Esophagus muscularis mucosa (tissue), 4 donors: ENCODE results near the gene PLD1. TPM values are rescaled to one million over a fixed set of nuclear protein-coding genes. Genes with fewer than 3 reads are reported as not detected.

Experiments
- DNase-seq: peaks from one replicate; pipeline ENCODE4 v3.0.0-alpha.2; 2017; ENCODE audit errors: extremely low spot score
- H3K27ac ChIP-seq, 4 donors: fragments of 200-600 bp; sonication (generic); replicated peaks in 1 of 4; 1 replicate in 3 of 4; 2 replicates in 1 of 4; pipeline ENCODE4 v1.5.1; 2016 to 2019; ENCODE audit warnings: mild to moderate bottlenecking in 1 of 4
- H3K27me3 ChIP-seq, 4 donors: fragments of 200-600 bp; sonication (generic); one replicate each; pipeline versions ENCODE4 v1.5.1 to v1.6.0; 2016 to 2019
- H3K36me3 ChIP-seq, 4 donors: fragments of 200-600 bp; sonication (generic); one replicate each; pipeline ENCODE4 v1.5.1; 2016 to 2019
- H3K4me1 ChIP-seq, 4 donors: fragments of 200-600 bp; sonication (generic); one replicate each; pipeline ENCODE4 v1.5.1; 2016 to 2019
- H3K4me3 ChIP-seq, 4 donors: fragments of 200-600 bp; sonication (generic); 1 replicate in 2 of 4; 2 replicates in 2 of 4; pipeline ENCODE4 v1.5.1; 2016 to 2019; ENCODE audit warnings: mild to moderate bottlenecking in 4 of 4, moderate library complexity in 1 of 4
- H3K9me3 ChIP-seq, 4 donors: fragments of 200-600 bp; sonication (generic); 1 replicate in 3 of 4; 2 replicates in 1 of 4; pipeline ENCODE4 v1.5.1; 2016 to 2019
- EP300 ChIP-seq: sonication (generic); formaldehyde crosslinking; IDR thresholded peaks from one replicate; pipeline ENCODE4 v1.6.1; 2017; ENCODE audit warnings: antibody characterized with exemption
- POLR2A ChIP-seq: fragments of 450-650 bp; IDR thresholded peaks from one replicate; pipeline ENCODE4 v1.6.1; 2017; ENCODE audit warnings: antibody characterized with exemption, moderate library complexity, mild to moderate bottlenecking, low read depth
- POLR2AphosphoS5 ChIP-seq, 2 donors: sonication (generic); formaldehyde crosslinking; IDR thresholded peaks; one replicate each; pipeline ENCODE4 v1.6.1; 2017; ENCODE audit warnings: antibody characterized with exemption in 2 of 2
- WGBS: methylation state at CpG from one replicate; pipeline ENCODE4 v1.1.5; 2018; 5-methylcytosine and 5-hydroxymethylcytosine counted together
- intact Hi-C: fragments of 100-400 bp; cut with DNase I; formaldehyde crosslinking; loops from one replicate; pipeline ENCODE4 v1.15.1; 2023
- total RNA-seq, 4 donors: library from RNA; depleted of rRNA; stranded (reverse); fragments of >200 nt; gene quantifications; one replicate each; pipeline versions ENCODE4 v1.1.0 to v1.2.1, GENCODE V29; 2016
- TF ChIP-seq, protein P1 (sequence below), 3 experiments: fragments of 200-600 bp in 2 of 3; fragments of 450-650 bp in 1 of 3; sonication (generic) in 2 of 3; IDR thresholded peaks; one replicate each; pipeline ENCODE4 v1.5.1; 2017 to 2019; ENCODE audit warnings: antibody characterized with exemption in 3 of 3, mild to moderate bottlenecking in 2 of 3, moderate library complexity in 1 of 3

The PLD1 gene
- total RNA-seq, 4 donors from 2014 or later: 12.4 to 21.1 (median 18.5) TPM

DNA sequence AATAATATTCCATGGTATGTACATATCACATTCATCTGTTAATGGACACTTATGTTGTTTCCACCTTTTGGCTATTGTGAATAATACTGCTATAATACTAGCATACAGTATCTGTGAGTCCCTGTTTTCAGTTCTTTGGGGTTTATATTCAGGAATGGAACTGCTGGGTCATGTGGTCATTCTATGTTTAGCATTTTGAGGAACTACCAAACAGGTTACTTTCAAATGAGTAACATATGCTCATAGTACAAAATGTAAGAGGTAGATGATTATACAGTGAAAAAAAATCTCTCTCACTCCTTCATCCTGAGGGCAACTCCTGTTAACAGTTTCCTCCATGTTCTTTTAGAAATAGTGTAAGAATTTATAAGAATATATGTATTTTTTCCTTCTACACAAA, 162.2 kb downstream of the PLD1 start:
- peaks cover 8 to 27% (median 16%) of the 10 kb centered on the region in 4 donors for H3K4me1 ChIP-seq
- no peak overlapping the region for H3K4me3 ChIP-seq
- no peaks in the 10 kb centered on the region for H3K9me3 ChIP-seq
- intact Hi-C loops: loop anchor here (5.0 to 10.0 kb wide), 3 partner anchors 124 to 827 kb away; no protein-coding TSS in a partner anchor
- H3K27ac ChIP-seq: no peak overlapping the region
- no peak for DNase-seq
- H3K27me3 ChIP-seq: no peaks in the 10 kb centered on the region
- peaks cover 0 to 3% (median 0%) of the 10 kb centered on the region in 4 donors for H3K36me3 ChIP-seq
- no peak for TF ChIP-seq POLR2A
- no peak for TF ChIP-seq EP300
- TF ChIP-seq, protein P1, sequence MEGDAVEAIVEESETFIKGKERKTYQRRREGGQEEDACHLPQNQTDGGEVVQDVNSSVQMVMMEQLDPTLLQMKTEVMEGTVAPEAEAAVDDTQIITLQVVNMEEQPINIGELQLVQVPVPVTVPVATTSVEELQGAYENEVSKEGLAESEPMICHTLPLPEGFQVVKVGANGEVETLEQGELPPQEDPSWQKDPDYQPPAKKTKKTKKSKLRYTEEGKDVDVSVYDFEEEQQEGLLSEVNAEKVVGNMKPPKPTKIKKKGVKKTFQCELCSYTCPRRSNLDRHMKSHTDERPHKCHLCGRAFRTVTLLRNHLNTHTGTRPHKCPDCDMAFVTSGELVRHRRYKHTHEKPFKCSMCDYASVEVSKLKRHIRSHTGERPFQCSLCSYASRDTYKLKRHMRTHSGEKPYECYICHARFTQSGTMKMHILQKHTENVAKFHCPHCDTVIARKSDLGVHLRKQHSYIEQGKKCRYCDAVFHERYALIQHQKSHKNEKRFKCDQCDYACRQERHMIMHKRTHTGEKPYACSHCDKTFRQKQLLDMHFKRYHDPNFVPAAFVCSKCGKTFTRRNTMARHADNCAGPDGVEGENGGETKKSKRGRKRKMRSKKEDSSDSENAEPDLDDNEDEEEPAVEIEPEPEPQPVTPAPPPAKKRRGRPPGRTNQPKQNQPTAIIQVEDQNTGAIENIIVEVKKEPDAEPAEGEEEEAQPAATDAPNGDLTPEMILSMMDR (IDR thresholded peaks at IDR 0.05): no peak
- TF ChIP-seq POLR2AphosphoS5 (IDR thresholded peaks at IDR 0.05): no peak

DNA sequence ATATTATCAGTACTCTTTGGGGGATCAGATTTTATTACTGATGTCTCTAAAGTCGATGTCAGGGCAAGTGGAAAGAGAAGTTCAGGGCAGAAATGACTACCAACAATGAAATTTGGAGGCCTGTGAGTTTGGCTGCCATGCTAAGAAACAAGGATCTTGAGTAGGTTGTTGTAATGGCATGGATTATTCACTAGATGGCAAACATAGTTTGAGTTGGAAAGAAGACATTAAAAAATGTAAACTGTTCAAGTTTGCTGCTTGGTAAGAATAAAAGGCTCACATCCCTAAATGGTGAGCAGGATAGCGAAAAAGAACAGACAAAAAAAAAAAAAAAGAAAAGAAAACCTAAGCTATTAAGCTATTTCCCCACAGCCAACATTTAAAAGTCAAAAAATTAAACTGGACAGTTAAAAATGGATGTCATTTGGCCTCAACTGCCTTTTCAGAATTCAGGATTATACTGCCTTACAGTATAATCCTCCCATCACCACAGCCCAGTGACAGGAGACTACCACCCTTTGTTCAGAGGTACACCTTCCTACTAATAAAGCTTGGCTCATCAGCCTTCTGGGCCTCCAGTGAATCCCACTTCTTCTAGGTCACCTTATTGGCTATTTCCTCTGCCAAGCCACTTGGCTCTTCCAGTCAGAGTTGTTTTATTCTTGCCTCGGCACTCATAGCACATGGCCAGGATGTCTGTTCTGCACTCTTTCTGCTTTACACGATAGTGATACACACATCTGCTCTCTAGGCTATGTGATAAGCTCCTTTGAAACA, 163.7 kb downstream of the PLD1 start:
- no peak for DNase-seq
- whole genome bisulfite sequencing: 31% methylated on average over 4 of the region's 4 CpGs
- H3K36me3 ChIP-seq: peaks cover 0 to 5% (median 4%) of the 10 kb centered on the region in 4 donors
- H3K9me3 ChIP-seq: no peaks in the 10 kb centered on the region
- no peak overlapping the region for H3K4me3 ChIP-seq
- H3K27me3 ChIP-seq: no peaks in the 10 kb centered on the region
- H3K4me1 ChIP-seq: peaks cover 8 to 27% (median 16%) of the 10 kb centered on the region in 4 donors
- TF ChIP-seq POLR2AphosphoS5 (IDR thresholded peaks at IDR 0.05): no peak
- TF ChIP-seq, protein P1 (IDR thresholded peaks at IDR 0.05): peak; percentile 73 to 83 (median 78)
- intact Hi-C loops: loop anchor here (2.0 to 10.0 kb wide), 4 partner anchors 126 to 828 kb away; no protein-coding TSS in a partner anchor
- H3K27ac ChIP-seq: peak overlapping the region; percentile 42 to 52 (median 42)

DNA sequence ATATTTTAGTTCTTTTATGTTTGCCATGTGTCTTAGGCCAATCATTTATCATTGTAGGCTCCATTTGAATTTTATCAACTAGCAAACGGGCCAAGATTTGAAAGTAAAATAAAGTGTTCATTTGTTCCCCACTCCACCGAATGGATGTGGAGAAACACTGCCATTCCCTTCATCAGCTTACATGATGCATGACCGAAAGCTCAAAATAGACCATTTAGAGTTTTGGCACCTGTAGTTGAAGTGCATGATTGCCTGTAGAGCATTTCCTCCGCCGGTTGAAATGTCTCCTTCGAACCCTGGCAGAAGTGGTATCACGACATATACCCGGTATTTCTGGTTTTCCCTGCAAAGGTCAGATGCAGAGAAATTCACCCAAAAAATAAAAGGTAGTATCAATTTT, 165.6 kb downstream of the PLD1 start:
- Histone ChIP-seq H3K27ac (no peak overlapping the region), H3K4me3 (no peak overlapping the region), H3K9me3 (no peaks in the 10 kb centered on the region), H3K4me1 (peaks cover 16 to 36% (median 26%) of the 10 kb centered on the region in 4 donors), H3K36me3 (peaks cover 0 to 8% (median 3%) of the 10 kb centered on the region in 4 donors), H3K27me3 (no peaks in the 10 kb centered on the region)
- intact Hi-C loops: loop anchor here (5.0 to 10.0 kb wide), 3 partner anchors 128 to 830 kb away; no protein-coding TSS in a partner anchor
- TF ChIP-seq POLR2AphosphoS5 (IDR thresholded peaks at IDR 0.05) (no peak), EP300 (no peak), POLR2A (no peak)
- TF ChIP-seq, protein P1 (IDR thresholded peaks at IDR 0.05): no peak
- no peak for DNase-seq
- 87% methylated on average over 8 of the region's 8 CpGs for WGBS

DNA sequence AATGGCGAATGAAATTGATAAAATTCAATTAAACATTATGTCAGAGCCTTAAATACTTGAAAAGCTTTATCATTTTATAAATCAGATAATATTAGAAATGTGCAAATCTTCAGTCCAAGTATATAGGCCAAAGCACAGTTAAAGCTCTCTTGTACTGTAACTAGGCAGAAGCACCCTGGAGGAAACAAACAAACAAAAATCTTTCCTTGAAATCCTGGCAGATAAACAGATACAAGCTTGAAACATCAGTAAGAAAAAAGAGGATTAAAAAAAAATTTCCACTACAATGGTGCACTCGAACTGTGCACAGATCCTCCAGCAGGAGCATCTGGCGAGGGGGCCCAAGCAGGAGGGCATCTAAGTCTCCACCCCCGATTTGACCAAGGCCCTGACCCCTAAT, 166.6 kb downstream of the PLD1 start:
- Histone ChIP-seq H3K36me3 (peaks cover 0 to 10% (median 5%) of the 10 kb centered on the region in 4 donors), H3K27ac (no peak overlapping the region), H3K27me3 (no peaks in the 10 kb centered on the region), H3K9me3 (no peaks in the 10 kb centered on the region), H3K4me1 (peaks cover 16 to 29% (median 20%) of the 10 kb centered on the region in 4 donors), H3K4me3 (no peak overlapping the region)
- no peak for DNase-seq
- no peak for TF ChIP-seq EP300
- no peak for TF ChIP-seq POLR2A
- no peak for TF ChIP-seq POLR2AphosphoS5 (IDR thresholded peaks at IDR 0.05)
- 87% methylated on average over 4 of the region's 4 CpGs for WGBS
- intact Hi-C loops: loop anchor here (10.0 kb wide), 2 partner anchors 701 to 831 kb away; no protein-coding TSS in a partner anchor

DNA sequence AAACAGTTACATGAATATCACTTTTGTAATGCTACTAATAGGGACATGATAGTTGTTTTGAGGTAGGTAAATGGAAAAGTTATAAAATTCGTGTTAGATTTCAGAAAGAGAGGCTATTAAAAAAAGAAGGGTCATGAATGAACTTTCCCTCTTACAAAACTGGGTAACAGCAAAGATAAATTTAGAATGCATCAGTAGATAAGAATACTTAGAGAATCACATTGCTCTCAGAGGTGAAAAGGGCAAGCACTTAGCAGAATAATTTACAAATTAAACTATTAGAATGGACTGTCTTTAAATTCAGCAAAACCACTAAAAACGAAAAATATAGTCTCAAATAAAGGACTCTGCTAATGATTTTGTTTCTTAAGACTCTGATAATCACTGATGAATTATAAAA, 167.2 kb downstream of the PLD1 start:
- peaks cover 0 to 15% (median 7%) of the 10 kb centered on the region in 4 donors for H3K36me3 ChIP-seq
- no peak for DNase-seq
- peaks cover 16 to 27% (median 20%) of the 10 kb centered on the region in 4 donors for H3K4me1 ChIP-seq
- H3K9me3 ChIP-seq: no peaks in the 10 kb centered on the region
- no peak overlapping the region for H3K4me3 ChIP-seq
- WGBS: 70% methylated on average over 2 of the region's 2 CpGs
- H3K27ac ChIP-seq: no peak overlapping the region
- no peaks in the 10 kb centered on the region for H3K27me3 ChIP-seq
- no peak for TF ChIP-seq POLR2A
- TF ChIP-seq POLR2AphosphoS5 (IDR thresholded peaks at IDR 0.05): no peak
- TF ChIP-seq, protein P1 (IDR thresholded peaks at IDR 0.05): no peak
- TF ChIP-seq EP300: no peak
- intact Hi-C loops: loop anchor here (10.0 kb wide), 2 partner anchors 702 to 832 kb away; no protein-coding TSS in a partner anchor
